Measurements from ENCODE around the gene NET1.

DNA sequence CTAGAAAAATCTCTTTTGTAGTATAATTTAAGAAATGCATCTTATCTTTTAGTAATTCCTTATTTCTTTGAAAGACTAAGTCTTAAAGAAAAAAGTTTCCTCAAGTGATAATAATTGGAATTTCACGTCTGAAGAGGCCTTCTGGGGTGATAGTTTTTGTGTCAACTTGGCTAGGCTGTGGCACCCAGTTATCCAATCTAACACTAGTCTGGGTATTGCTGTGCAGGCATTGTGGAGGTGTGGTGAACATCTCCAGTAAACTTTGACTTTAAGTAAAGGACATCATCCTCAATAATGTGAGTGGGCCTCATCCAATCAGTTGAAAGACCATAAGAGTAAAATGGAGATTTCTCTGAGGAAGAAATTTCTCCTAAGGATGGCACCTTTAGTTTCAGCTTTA lies 5.4 kb upstream of the NET1 start:
- no peak for TF ChIP-seq POLR2A (IDR thresholded peaks at IDR 0.05; ENCODE audit: low read length)
- TF ChIP-seq GATA1 (IDR thresholded peaks at IDR 0.05; ENCODE audit: low read depth, low read length) = no peak
